LNCaP clone FGC (cell line): ENCODE measurements around the gene SLC2A4.

ENCODE experiments used
- DNase-seq: peaks from one replicate; pipeline ENCODE4 v3.0.0-alpha.2; 2011; ENCODE audit warnings: low read depth
- H3K4me3 ChIP-seq: 2 replicates; pipeline ENCODE4 v1.5.1; 2011; ENCODE audit warnings: mild to moderate bottlenecking, low read depth, low read length, control low read depth
- TF ChIP-seq, protein P1 (sequence below): IDR thresholded peaks from 2 replicates; pipeline ENCODE4 v1.5.1; 2012; ENCODE audit warnings: mild to moderate bottlenecking; ENCODE audit not compliant: control insufficient read depth, insufficient read depth; ENCODE audit errors: extremely low read depth

Gene SLC2A4

DNA sequence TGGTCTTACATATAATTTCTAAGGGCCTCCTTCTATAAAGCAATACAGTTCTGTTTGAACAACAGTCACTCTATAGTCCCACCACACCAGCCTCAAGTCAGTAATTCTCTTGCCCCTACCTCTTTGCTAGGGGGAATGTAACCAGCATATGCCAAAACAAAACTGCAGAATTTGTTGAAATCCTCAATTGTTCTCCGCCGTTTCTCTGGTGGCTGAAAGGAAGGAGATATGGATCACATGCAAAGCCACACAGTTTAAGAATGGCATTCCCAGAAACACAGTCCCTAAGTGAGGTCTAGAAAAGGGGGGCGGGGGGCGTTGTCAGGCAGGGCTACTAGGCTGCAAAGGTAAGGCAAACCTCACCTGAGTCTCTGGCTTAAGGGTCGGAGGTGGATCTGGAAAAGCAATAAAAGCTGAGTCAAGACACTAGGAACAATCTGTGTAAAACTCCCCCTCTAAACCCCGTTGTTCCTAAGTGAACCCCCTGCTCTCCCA is 44.2 kb upstream of the SLC2A4 start:
- no peak for DNase-seq
- TF ChIP-seq, protein P1, sequence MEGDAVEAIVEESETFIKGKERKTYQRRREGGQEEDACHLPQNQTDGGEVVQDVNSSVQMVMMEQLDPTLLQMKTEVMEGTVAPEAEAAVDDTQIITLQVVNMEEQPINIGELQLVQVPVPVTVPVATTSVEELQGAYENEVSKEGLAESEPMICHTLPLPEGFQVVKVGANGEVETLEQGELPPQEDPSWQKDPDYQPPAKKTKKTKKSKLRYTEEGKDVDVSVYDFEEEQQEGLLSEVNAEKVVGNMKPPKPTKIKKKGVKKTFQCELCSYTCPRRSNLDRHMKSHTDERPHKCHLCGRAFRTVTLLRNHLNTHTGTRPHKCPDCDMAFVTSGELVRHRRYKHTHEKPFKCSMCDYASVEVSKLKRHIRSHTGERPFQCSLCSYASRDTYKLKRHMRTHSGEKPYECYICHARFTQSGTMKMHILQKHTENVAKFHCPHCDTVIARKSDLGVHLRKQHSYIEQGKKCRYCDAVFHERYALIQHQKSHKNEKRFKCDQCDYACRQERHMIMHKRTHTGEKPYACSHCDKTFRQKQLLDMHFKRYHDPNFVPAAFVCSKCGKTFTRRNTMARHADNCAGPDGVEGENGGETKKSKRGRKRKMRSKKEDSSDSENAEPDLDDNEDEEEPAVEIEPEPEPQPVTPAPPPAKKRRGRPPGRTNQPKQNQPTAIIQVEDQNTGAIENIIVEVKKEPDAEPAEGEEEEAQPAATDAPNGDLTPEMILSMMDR = no peak
- peak overlapping the region; percentile 98 for H3K4me3 ChIP-seq

DNA sequence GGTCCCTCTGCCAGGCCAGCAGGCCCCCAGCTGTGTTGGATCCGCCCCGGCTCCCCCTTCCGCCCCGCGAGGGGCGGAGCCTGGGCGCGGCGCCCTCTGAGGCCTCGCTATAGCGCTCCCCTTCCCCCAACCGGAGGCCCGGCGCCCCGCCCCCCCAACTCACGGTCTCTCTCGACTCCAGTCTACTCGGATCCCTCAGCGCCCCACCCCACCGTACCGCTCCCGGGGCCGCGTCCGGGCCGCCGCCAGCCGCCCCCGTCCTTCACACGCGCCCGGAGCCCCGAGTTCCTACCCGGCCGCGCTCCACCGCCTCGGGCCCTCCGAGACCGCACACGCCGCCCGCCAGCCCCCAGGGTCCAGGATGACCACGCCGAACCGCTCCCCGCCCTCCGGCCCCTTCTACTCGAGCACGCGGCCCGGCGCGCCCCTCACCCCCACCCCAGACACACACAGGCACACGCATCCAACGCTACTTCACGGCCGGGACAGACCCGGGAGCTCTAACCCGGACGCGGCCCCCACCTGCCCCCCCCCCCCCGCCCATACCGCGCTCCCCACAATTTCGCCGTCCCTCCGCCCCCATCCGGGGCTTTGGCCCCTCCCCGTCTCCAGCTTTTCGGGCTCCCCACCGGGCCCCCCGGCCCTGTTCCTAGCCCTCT is 43.6 kb upstream of the SLC2A4 start:
- H3K4me3 ChIP-seq = peak overlapping the region; percentile 98
- TF ChIP-seq, protein P1 = no peak
- no peak for DNase-seq

DNA sequence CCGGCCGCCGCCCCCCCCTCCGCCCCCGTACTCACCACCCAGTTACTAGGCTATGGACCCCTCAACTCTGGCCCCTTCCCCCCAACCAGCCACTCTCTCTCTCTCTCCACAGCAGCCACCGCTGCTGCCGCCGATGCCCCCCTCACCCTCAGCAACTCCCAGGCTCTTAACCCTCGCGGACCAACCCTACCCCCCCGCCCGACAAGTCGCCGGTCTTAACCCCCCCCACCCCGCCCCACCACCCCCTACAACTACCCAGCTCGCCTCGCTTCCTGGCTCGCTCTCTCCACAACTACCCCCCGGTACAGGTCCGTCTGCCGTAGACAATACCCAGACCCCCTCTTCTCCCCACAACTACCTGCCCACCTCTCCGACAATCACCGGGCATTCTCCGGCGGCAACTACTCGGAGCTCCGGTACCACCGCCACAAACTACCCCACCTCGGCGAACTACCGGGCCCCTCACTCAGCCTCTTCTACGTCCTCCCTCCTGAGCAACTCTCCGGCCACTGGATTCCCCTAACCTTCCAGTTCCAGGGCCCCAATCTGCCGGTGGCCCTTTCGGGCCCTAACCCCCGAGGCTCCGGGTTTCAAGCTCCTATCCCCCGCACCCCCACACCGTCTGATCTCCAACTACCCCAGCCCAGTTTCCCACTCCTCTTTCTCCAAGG is 43.0 kb upstream of the SLC2A4 start:
- peak overlapping the region; percentile 98 for H3K4me3 ChIP-seq
- no peak for DNase-seq
- TF ChIP-seq, protein P1 = no peak

DNA sequence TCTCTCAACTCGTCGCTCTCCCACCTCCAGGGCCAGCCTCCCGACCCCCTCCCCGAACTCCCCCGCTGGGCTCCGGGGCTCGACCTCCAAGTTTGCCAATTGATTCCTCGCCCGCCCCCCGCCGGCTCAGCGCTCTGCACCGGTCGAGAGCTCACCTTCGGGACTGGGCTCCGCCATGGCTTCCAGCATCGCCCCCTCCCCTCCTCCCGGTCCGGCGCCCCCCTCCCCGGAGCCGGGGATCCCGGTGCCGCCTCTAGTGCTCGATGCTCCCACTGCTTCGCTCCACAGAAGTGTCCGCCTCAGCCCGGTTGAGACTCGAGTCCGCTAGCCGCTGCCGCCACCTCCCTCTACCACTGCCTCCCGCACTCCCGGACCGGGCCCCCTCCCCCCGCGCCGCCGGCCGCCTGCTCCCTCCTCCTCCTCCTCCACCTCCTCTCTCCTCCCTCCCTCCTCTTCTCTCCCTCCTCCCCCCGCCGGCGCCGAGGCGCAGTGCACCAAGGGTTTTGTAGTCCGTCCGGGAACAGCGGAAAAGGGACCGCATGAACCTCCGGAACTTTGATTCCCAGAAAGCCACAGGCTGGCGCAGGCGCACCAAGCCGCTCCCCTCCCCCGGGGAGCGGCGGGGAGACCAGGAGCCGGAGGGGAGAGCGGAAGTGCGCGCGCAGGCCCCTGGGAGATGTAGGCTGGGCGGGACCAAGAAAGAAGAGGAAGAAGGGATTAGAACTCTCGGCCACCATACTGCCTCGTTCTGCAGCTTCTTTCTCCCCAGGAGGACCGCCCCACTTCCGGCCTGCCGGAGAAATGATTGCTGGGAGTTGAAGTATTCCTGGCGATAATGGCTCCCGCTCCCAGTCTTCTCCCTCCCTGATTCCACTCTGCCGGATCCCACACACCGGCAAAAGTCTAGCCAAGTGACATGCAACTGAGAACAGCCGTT is 42.2 kb upstream of the SLC2A4 start, which contains the start of gene PHF23:
TSS of gene PHF23 (minus strand) at position 367 of the 937 bp plus-strand sequence. CDS start at position 189, 178 bp downstream.
- peak within 1 kb of the TSS; percentile 98 for H3K4me3 ChIP-seq
- DNase-seq = peak; percentile 98
- TF ChIP-seq, protein P1 = no peak

DNA sequence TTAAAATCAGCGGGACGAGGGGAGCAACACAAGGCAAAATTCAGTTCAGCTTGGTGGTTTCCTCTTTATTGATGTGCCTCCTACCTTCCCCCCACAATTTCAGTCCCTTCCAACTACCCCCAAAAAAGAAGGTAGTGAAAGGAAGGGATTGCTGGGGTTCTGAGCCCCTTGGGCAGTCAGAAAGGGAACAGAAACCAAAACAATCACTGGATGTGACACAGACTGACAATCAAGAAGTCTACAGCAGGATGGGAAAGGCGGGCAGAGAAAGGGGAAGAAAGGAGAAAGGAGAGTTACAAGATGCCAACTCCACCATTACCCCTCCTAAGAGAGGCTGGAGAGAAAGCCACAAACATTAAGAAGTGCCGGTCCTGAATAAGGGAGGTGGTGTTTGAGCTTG is 41.1 kb upstream of the SLC2A4 start:
- no peak for DNase-seq
- TF ChIP-seq, protein P1 = no peak
- peak overlapping the region; percentile 97 for H3K4me3 ChIP-seq

DNA sequence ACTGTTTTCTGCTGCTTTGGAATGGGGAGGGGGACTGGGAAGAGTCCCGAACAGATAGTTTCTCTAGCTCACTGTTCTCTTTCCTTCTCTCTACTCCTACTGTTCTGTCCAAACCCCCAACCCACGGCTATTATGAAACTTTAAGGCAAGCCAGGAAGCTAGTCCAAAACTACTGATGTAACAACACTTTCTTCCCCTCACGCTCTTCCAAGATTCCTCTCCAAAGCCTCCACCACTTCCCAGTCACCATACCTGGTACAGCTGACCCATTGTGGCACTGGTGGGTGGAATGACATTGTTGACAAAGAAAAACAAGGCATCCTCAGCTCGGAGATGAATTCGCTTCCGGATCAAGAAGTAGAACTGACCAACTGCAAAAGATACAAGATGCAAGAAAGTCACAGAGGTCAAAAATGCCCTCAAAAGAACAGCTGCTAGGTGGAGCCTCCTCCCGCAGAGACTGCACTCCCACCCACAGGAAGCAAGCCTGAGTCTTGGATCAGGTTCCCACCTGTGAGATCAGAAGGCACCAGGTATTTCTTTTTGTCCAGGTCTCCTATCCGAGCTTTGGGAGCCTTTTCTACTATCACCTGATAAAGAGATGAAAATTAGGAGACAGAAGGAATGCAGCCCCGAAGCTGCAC is 40.3 kb upstream of the SLC2A4 start:
- TF ChIP-seq, protein P1 = no peak
- peak overlapping the region; percentile 97 for H3K4me3 ChIP-seq
- no peak for DNase-seq
